ENCODE results near the gene LAGE3.

- TF ChIP-seq, protein P1, sequence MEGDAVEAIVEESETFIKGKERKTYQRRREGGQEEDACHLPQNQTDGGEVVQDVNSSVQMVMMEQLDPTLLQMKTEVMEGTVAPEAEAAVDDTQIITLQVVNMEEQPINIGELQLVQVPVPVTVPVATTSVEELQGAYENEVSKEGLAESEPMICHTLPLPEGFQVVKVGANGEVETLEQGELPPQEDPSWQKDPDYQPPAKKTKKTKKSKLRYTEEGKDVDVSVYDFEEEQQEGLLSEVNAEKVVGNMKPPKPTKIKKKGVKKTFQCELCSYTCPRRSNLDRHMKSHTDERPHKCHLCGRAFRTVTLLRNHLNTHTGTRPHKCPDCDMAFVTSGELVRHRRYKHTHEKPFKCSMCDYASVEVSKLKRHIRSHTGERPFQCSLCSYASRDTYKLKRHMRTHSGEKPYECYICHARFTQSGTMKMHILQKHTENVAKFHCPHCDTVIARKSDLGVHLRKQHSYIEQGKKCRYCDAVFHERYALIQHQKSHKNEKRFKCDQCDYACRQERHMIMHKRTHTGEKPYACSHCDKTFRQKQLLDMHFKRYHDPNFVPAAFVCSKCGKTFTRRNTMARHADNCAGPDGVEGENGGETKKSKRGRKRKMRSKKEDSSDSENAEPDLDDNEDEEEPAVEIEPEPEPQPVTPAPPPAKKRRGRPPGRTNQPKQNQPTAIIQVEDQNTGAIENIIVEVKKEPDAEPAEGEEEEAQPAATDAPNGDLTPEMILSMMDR (IDR thresholded peaks at IDR 0.05), result no peak
- TF ChIP-seq EP300 (IDR thresholded peaks at IDR 0.05) (no peak), POLR2A (IDR thresholded peaks at IDR 0.05) (no peak)
These were observed 9.2 kb downstream of the LAGE3 start for GRCh38 chrX:154469880-154470279.

All from suprapubic skin (tissue), 3 donors.